Measurements from ENCODE around the gene RBM10.

RBM10 gene

GRCh38 chrX:47146936-47147859, 2.2 kb downstream of the RBM10 start:
- no peak for DNase-seq

GRCh38 chrX:47148946-47149345, 3.9 kb downstream of the RBM10 start:
- no peak for DNase-seq

GRCh38 chrX:47151435-47151834, 6.4 kb downstream of the RBM10 start:
- no peak for DNase-seq

- no peak for DNase-seq
These were observed 11.8 kb downstream of the RBM10 start for GRCh38 chrX:47156611-47157520.

- no peak for DNase-seq
These were observed 13.1 kb downstream of the RBM10 start for GRCh38 chrX:47158131-47158530.

DNA sequence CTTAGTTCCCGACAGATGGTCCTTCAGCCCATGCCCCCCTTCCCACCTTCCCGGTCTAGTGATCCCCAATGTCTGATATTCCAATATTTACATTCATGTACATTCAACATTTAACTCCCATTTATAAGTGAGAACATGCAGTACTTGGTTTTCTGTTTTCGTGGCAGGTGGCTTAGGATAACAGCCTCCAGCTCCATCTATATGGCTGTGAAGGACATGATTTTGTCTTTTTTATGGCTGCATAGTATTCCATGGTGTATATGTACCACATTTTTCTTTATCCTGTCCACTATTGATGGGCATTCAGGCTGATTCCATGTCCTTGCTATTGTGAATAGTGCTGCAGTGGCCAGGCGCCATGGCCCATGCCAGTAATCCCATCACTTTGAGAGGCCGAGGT, 13.8 kb downstream of the RBM10 start:
- no peak for DNase-seq

- DNase-seq, result no peak
These were observed 15.8 kb downstream of the RBM10 start for GRCh38 chrX:47160781-47161180.

GRCh38 chrX:47162927-47163583, 18.0 kb downstream of the RBM10 start:
- DNase-seq, result no peak

GRCh38 chrX:47164420-47164819, 19.4 kb downstream of the RBM10 start:
- DNase-seq, result no peak

GRCh38 chrX:47166126-47166525, 21.1 kb downstream of the RBM10 start:
- DNase-seq, result no peak

GRCh38 chrX:47168495-47169073, 23.6 kb downstream of the RBM10 start:
- DNase-seq, result no peak

DNA sequence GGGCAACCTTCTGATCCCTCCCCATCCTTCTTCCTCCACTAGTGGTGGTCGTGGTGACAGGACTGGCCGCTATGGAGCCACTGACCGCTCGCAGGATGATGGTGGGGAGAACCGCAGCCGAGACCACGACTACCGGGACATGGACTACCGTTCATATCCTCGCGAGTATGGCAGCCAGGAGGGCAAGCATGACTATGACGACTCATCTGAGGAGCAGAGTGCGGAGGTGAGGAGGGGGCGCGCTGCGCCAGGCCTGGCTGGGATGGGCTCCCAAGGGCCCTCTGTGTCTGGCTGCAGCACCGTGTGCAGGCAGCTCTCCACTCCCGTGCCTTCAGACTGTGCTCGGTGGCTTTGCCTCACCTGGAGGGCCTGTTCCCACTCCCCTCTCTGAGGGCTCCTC, 24.3 kb downstream of the RBM10 start:
- no peak for DNase-seq

DNA sequence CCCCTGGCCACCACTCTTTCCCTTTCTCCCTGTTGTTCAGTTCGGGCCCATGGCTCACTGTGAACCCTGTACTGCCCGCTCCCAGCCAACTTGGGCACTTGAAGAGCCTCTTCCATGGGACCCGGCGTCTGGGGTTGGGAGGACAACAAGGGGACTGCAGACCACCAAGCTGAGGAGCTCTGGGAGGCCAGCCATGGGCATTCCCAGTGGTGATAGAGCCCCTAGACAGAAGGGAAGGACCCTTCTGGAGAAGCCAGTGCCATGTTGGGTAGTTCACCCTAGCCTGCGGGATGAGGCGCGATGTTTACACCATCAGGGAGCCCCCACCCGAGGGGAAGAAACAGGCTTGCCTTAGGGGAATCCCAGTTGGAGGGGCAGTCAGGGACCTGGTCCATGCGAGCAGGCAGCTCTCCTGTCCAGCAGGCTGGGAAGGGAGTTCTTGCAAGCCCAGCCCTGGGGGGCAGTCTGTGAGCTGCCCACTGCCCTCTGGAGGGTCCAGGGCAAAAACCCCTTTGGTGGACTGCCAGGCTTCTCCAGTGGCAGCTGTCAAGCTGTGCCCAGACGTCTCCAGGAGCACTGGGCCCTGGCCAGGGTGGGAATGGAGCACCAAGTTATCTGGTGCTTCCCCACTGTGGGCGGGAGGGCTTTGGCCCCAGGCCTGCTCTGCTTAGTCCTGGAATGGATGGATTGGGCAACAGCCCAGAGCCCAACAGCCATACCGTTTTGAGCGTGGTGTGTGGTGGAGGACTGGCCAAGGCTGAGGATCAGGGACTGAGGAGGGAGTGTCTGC, 24.9 kb downstream of the RBM10 start:
- no peak for DNase-seq

DNA sequence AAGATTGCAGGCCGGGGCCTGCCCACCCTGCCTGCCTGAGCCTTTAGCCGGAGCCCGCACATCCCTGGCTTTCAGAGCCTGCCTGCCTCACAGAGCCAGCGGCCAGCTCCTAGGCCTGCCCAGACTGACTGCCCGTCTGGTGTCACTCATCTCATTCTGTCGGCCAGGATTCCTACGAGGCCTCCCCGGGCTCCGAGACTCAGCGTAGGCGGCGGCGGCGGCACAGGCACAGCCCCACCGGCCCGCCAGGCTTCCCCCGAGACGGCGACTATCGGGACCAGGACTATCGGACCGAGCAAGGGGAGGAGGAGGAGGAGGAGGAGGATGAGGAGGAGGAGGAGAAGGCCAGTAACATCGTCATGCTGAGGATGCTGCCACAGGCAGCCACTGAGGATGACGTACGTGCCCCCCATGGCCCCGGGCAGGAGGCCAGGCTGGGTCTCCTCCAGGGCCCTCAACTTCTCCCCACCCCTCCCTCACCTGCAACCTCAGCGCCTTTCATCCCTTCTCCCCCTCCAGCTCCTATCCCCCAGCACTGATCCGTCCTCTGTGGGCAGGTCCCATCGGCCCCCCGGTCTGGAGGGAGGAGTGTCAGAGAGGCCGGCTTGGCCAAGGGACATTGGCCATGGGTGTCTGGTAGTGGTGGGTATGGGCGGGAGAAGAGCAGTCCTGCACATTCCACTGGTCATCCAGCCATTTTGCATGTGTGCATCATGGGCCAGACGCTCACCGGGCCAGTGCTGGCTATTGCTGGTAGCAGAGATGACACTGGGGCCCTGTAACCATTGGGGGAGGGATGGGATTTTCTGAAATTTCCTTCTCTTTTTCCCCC, 26.1 kb downstream of the RBM10 start:
- DNase-seq, result no peak

DNA sequence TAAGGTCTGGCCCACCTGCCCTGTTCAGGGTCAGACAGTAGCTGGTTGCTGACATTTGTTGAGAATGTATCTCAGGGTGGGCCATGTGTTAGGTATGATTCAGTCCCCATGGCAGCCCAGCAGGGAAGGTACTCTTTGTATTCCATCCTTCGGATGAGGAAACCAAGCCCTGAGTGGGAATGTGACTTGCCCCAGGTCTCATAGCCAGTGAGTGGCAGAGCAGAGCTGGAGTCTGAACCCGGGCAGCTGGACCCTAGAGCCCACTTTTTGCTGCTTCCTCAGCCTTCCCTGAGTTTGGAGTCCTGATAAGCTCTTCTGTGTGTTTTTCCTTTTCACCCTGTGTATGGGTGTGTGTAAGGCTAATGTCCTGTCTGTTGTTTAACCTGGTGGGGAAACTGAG, 27.0 kb downstream of the RBM10 start:
- no peak for DNase-seq

DNA sequence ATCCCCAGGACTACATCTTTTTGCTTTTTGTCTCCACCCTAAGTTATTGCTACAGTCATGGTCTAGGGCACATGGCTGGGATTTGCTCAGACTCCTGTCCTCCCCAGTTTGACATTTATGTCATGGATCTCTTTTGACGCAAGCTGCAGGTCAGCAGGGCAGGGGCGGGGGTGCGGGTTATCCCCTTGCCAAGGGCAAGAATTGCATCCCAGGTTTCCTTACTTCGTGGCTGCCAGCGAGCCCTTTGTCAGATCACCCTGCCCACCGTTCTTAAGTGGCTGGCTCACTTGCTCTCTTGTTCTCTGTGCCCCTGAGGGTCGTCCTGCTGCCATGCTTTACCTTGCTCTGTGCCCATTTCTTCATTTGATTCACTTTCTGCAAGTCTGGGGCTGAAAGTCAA, 27.5 kb downstream of the RBM10 start:
- no peak for DNase-seq

GRCh38 chrX:47172971-47173792, 28.2 kb downstream of the RBM10 start:
- no peak for DNase-seq

- no peak for DNase-seq
These were observed 29.4 kb downstream of the RBM10 start for GRCh38 chrX:47174376-47174775.

DNA sequence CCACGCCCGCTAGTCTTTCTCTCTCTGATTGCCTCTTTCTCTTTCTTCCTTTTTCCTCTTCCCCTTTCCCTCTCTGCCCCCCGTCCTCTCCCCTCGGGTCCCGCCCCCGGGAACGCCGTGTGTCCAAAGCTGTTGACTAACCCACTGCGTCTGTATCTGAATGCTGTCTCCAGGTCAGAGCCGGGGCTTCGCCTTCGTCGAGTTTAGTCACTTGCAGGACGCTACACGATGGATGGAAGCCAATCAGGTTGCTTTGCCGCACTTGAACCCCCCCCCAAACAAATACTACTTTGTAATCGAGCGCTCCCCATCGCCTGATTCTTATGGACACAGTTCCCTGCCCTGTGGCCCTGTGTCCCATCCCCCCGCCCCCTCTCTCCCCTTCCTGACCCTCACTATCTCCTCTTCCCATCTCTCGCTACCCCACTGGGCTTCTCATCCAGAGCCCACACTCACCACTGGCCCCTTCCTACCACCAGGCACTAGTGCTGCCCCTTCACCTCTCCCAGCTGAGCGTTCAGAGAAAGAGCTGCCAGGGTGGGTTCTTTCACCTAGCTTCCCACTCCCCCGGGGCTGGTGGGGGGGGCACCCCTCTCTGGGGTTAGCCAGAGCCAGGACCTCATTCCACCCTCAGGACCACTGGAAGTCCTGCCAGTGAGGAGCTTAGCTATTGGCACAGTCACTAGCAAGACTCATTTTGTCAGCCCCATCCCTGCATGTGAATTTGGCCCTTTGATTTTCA, 30.0 kb downstream of the RBM10 start:
- no peak for DNase-seq
